PC-3 (cell line): ENCODE results near the gene GTF2A2. TPM values are rescaled to one million over a fixed set of nuclear protein-coding genes. Genes with fewer than 3 reads are reported as not detected.
"Not testable (repeated sequence)": the region's sequence is repeated elsewhere in the genome, so short reads cannot be mapped to it uniquely, and the experiment has no call there.

Source experiments
- ATAC-seq: fragments of 200-7000 bp; cut with Tn5 transposase; 2 replicates; pipeline ENCODE4 v1.9.1; 2020; ENCODE audit warnings: mild to moderate bottlenecking, moderate library complexity
- BruUV-seq: library from RNA; stranded (reverse); fragments of 400-500 nt; replicated peaks from 2 replicates; lab custom pipeline; 2021; lab: Mats Ljungman, UMichigan
- CTCF ChIA-PET: fragments of 300-600 bp; sonication (Branson Sonifier 250); formaldehyde crosslinking; loops from one replicate; lab custom pipeline; 2022; ENCODE audit warnings: antibody characterized with exemption; lab: Charles Lee
- POLR2A ChIA-PET: fragments of 300-600 bp; sonication (Branson Sonifier 250); formaldehyde crosslinking; loops from one replicate; lab custom pipeline; 2022; ENCODE audit warnings: antibody characterized with exemption; ENCODE audit not compliant: unreplicated experiment; lab: Charles Lee
- DNase-seq: peaks from one replicate; pipeline ENCODE4 v3.0.0-alpha.2; 2015
- H2AFZ ChIP-seq: fragments of 300-600 bp; sonication (generic); 2 replicates; pipeline ENCODE4 v1.6.0; 2016; ENCODE audit warnings: antibody characterized with exemption, low read length
- H3F3A ChIP-seq: fragments of 300-600 bp; sonication (generic); one replicate; pipeline ENCODE4 v1.6.0; 2017; ENCODE audit warnings: antibody characterized with exemption, low read length, control low read depth, mild to moderate bottlenecking; ENCODE audit not compliant: unreplicated experiment
- H3K27ac ChIP-seq: fragments of 300-600 bp; sonication (generic); 2 replicates; pipeline ENCODE4 v1.5.1; 2016; ENCODE audit warnings: mild to moderate bottlenecking, low read length
- H3K27me3 ChIP-seq: fragments of 300-600 bp; sonication (generic); 2 replicates; pipeline ENCODE4 v1.6.1; 2016; ENCODE audit warnings: low read length, mixed read lengths
- H3K36me3 ChIP-seq: fragments of 300-600 bp; sonication (generic); 2 replicates; pipeline ENCODE4 v1.6.1; 2016; ENCODE audit warnings: low read depth, mixed run types, low read length, mixed read lengths
- H3K4me1 ChIP-seq: fragments of 300-600 bp; sonication (generic); 2 replicates; pipeline ENCODE4 v1.5.1; 2016; ENCODE audit warnings: low read length; ENCODE audit not compliant: insufficient read depth
- H3K4me2 ChIP-seq: fragments of 300-600 bp; sonication (generic); 2 replicates; pipeline ENCODE4 v1.6.0; 2016; ENCODE audit warnings: low read length
- H3K4me3 ChIP-seq: fragments of 300-600 bp; sonication (generic); 2 replicates; pipeline ENCODE4 v1.5.1; 2016; ENCODE audit warnings: mild to moderate bottlenecking, low read length, mixed read lengths
- H3K79me2 ChIP-seq: fragments of 300-600 bp; sonication (generic); 2 replicates; pipeline ENCODE4 v1.6.1; 2017; ENCODE audit warnings: low read length, mixed read lengths
- H3K9ac ChIP-seq: fragments of 300-600 bp; sonication (generic); 2 replicates; pipeline ENCODE4 v1.6.0; 2016; ENCODE audit warnings: mild to moderate bottlenecking, low read length
- H3K9me2 ChIP-seq: fragments of 300-600 bp; sonication (generic); replicated peaks from 2 replicates; pipeline ENCODE4 v1.6.1; 2016; ENCODE audit warnings: mixed run types, low read length, mixed read lengths
- H3K9me3 ChIP-seq: fragments of 300-600 bp; sonication (generic); 2 replicates; pipeline ENCODE4 v1.6.1; 2016; ENCODE audit warnings: low read length, mixed read lengths
- H4K20me1 ChIP-seq: fragments of 300-600 bp; sonication (generic); 2 replicates; pipeline ENCODE4 v1.6.1; 2016; ENCODE audit warnings: low read length, mixed read lengths
- EZH2 ChIP-seq: fragments of 300-600 bp; sonication (generic); IDR thresholded peaks from one replicate; pipeline ENCODE4 v1.6.1; 2017; ENCODE audit warnings: antibody characterized with exemption, mild to moderate bottlenecking, low read length; ENCODE audit not compliant: unreplicated experiment
- EZH2phosphoT487 ChIP-seq: fragments of 300-600 bp; sonication (generic); IDR thresholded peaks from 2 replicates; pipeline ENCODE4 v1.6.1; 2018; ENCODE audit warnings: mild to moderate bottlenecking, antibody characterized with exemption, low read length, borderline replicate concordance
- intact Hi-C: fragments of 100-400 bp; cut with micrococcal nuclease; formaldehyde crosslinking; loops from 2 replicates; pipeline ENCODE4 v1.9.0; 2023
- total RNA-seq: library from RNA; depleted of rRNA; stranded (reverse); fragments of >200 nt; gene quantifications from 2 replicates; pipeline ENCODE4 v1.2.3, GENCODE V29; 2014
- TF ChIP-seq, protein P1 (sequence below): fragments of 300-600 bp; sonication (generic); conservative IDR thresholded peaks from 2 replicates; pipeline ENCODE4 v1.5.1; 2017; ENCODE audit warnings: antibody characterized with exemption, low read depth, mild to moderate bottlenecking, low read length

Gene GTF2A2
- total RNA-seq, 1 experiment from 2014 or later, result 83.9 TPM

GRCh38 chr15:59701880-59702279, 44.6 kb upstream of the GTF2A2 start:
- ChIA-PET POLR2A (no interaction called here), CTCF (no interaction called here)
- no peaks in the 10 kb centered on the region for H3F3A ChIP-seq
- no peaks in the 10 kb centered on the region for H3K9me3 ChIP-seq
- H4K20me1 ChIP-seq, result no peaks in the 10 kb centered on the region
- H2AFZ ChIP-seq, result no peak overlapping the region
- DNase-seq, result no peak
- no peaks in the 10 kb centered on the region for H3K36me3 ChIP-seq
- intact Hi-C loops, result no loop called here
- no peaks in the 10 kb centered on the region for H3K9me2 ChIP-seq
- no peak overlapping the region for H3K4me3 ChIP-seq
- no TSS peak for BruUV-seq
- TF ChIP-seq EZH2 (no peak), EZH2phosphoT487 (no peak)
- TF ChIP-seq, protein P1, sequence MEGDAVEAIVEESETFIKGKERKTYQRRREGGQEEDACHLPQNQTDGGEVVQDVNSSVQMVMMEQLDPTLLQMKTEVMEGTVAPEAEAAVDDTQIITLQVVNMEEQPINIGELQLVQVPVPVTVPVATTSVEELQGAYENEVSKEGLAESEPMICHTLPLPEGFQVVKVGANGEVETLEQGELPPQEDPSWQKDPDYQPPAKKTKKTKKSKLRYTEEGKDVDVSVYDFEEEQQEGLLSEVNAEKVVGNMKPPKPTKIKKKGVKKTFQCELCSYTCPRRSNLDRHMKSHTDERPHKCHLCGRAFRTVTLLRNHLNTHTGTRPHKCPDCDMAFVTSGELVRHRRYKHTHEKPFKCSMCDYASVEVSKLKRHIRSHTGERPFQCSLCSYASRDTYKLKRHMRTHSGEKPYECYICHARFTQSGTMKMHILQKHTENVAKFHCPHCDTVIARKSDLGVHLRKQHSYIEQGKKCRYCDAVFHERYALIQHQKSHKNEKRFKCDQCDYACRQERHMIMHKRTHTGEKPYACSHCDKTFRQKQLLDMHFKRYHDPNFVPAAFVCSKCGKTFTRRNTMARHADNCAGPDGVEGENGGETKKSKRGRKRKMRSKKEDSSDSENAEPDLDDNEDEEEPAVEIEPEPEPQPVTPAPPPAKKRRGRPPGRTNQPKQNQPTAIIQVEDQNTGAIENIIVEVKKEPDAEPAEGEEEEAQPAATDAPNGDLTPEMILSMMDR, result no peak
- H3K27ac ChIP-seq, result no peak overlapping the region
- H3K4me1 ChIP-seq, result 0 out of 2 replicates have a peak, but pooled peaks cover 14% of the 10 kb centered on the region
- no peaks in the 10 kb centered on the region for H3K79me2 ChIP-seq
- no peak for ATAC-seq
- peaks cover 20% of the 10 kb centered on the region; the same call in 1 of the 2 replicates for H3K27me3 ChIP-seq
- H3K9ac ChIP-seq, result no peak overlapping the region
- H3K4me2 ChIP-seq, result no peak overlapping the region

- no TSS peak for BruUV-seq
- ATAC-seq (no peak), DNase-seq (peak; percentile 30)
- no peaks in the 10 kb centered on the region for H3K9me2 ChIP-seq
- no peaks in the 10 kb centered on the region for H3K79me2 ChIP-seq
- no peak overlapping the region for H3K9ac ChIP-seq
- ChIA-PET POLR2A (interaction anchor here (0.6 kb wide), 1 partner anchor 8 kb away, joined by 4 read pairs; no protein-coding TSS in a partner anchor), CTCF (no interaction called here)
- H3K4me3 ChIP-seq, result no peak overlapping the region
- H3K27ac ChIP-seq, result no peak overlapping the region
- no peak overlapping the region for H3K4me2 ChIP-seq
- no peaks in the 10 kb centered on the region for H3F3A ChIP-seq
- intact Hi-C loops, result no loop called here
- peaks cover 10% of the 10 kb centered on the region; the same call in 1 of the 2 replicates for H3K27me3 ChIP-seq
- no peaks in the 10 kb centered on the region for H3K36me3 ChIP-seq
- TF ChIP-seq EZH2 (no peak), EZH2phosphoT487 (no peak)
- TF ChIP-seq, protein P1, result no peak
- H4K20me1 ChIP-seq, result no peaks in the 10 kb centered on the region
- 0 out of 2 replicates have a peak, but pooled peaks cover 14% of the 10 kb centered on the region for H3K4me1 ChIP-seq
- no peaks in the 10 kb centered on the region for H3K9me3 ChIP-seq
- H2AFZ ChIP-seq, result no peak overlapping the region
These were observed 42.6 kb upstream of the GTF2A2 start for GRCh38 chr15:59699810-59700431.

DNA sequence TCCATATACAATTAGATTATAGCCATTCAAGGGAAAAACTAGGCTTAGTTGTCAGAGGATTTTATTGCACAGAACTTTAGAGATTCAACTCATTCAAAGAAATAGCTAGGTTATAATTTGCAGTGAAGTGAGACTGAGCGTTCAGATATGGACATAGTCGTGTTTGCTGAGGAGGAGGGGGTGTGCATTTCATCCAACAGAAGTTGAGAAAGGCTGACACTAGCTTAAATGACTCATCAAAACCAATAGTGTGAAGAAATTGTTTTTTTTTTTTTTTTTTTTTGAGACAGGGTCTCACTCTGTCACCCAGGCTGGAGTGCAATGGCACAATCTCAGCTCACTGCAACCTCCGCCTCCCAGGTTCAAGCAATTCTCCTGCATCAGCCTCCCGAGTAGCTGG, 40.8 kb upstream of the GTF2A2 start:
- CTCF ChIA-PET, H4K20me1 ChIP-seq, H3K27ac ChIP-seq, POLR2A ChIA-PET, H3K9me2 ChIP-seq, ATAC-seq, BruUV-seq, H2AFZ ChIP-seq, H3F3A ChIP-seq, H3K9ac ChIP-seq, H3K36me3 ChIP-seq, H3K27me3 ChIP-seq, H3K4me2 ChIP-seq, H3K9me3 ChIP-seq, DNase-seq, H3K79me2 ChIP-seq, intact Hi-C loops, H3K4me3 ChIP-seq: not testable (repeated sequence)
- 0 out of 2 replicates have a peak, but pooled peaks cover 14% of the 10 kb centered on the region for H3K4me1 ChIP-seq
